GM19193 (cell line): ENCODE results near the gene DISP3.

Experiments used
- POLR2A ChIP-seq: IDR thresholded peaks from 4 replicates; pipeline ENCODE4 v1.6.1; 2011; ENCODE audit not compliant: insufficient read depth, insufficient read length; ENCODE audit errors: extremely low read depth

Gene DISP3

GRCh38 chr1:11505591-11506538 lies 26.9 kb downstream of the DISP3 start:
- TF ChIP-seq POLR2A, result no peak

GRCh38 chr1:11507309-11507708 lies 28.4 kb downstream of the DISP3 start:
- no peak for TF ChIP-seq POLR2A

GRCh38 chr1:11513681-11514080 lies 34.7 kb downstream of the DISP3 start:
- no peak for TF ChIP-seq POLR2A

- TF ChIP-seq POLR2A, result no peak
These were observed 35.4 kb downstream of the DISP3 start for GRCh38 chr1:11514366-11514765.

- no peak for TF ChIP-seq POLR2A
These were observed 36.7 kb downstream of the DISP3 start for GRCh38 chr1:11515368-11516300.

GRCh38 chr1:11516961-11517635 lies 38.1 kb downstream of the DISP3 start:
- TF ChIP-seq POLR2A, result no peak

- TF ChIP-seq POLR2A, result no peak
These were observed 39.2 kb downstream of the DISP3 start for GRCh38 chr1:11518016-11518701.

- no peak for TF ChIP-seq POLR2A
These were observed 40.1 kb downstream of the DISP3 start for GRCh38 chr1:11518791-11519628.

- TF ChIP-seq POLR2A, result no peak
These were observed 40.7 kb downstream of the DISP3 start for GRCh38 chr1:11519629-11520031.

- no peak for TF ChIP-seq POLR2A
These were observed 41.7 kb downstream of the DISP3 start for GRCh38 chr1:11520531-11521233.

GRCh38 chr1:11521582-11522399 lies 42.8 kb downstream of the DISP3 start:
- no peak for TF ChIP-seq POLR2A
